H1 (cell line): Measurements from ENCODE around the gene PPIL4. TPM values are rescaled to one million over a fixed set of nuclear protein-coding genes. Genes with fewer than 3 reads are reported as not detected.

Experiments used
- CTCF ChIA-PET: fragments of 300-600 bp; sonication (Branson Sonifier 250); formaldehyde crosslinking; loops from one replicate; lab custom pipeline; 2021; ENCODE audit not compliant: partially characterized antibody; lab: Charles Lee
- POLR2A ChIA-PET: fragments of 300-600 bp; sonication (Branson Sonifier 250); formaldehyde crosslinking; loops from one replicate; lab custom pipeline; 2021; ENCODE audit warnings: inconsistent platforms; ENCODE audit not compliant: partially characterized antibody; lab: Charles Lee
- DNase-seq, 2 experiments: peaks; one replicate each; pipeline versions ENCODE4 v3.0.0 to v3.0.0-alpha.2; 2010 to 2022; ENCODE audit warnings: low spot score in 2 of 2, low read depth in 1 of 2, mixed read lengths in 1 of 2
- FAIRE-seq: peaks from 2 replicates; lab custom pipeline; 2011; peaks lifted over from hg19 to GRCh38; lab: Jason Lieb, UNC
- H2AFZ ChIP-seq: 2 replicates; pipeline ENCODE4 v1.8.1; 2012; ENCODE audit warnings: low read length, inconsistent platforms
- H2AK5ac ChIP-seq: 2 replicates; pipeline ENCODE4 v1.6.1; 2013; ENCODE audit warnings: low read depth, low read length
- H2BK120ac ChIP-seq: replicated peaks from 2 replicates; pipeline ENCODE3; 2013; ENCODE audit warnings: low read depth, low read length, inconsistent platforms
- H2BK12ac ChIP-seq: 2 replicates; pipeline ENCODE4 v1.6.1; 2013; ENCODE audit warnings: low read depth, low read length
- H2BK15ac ChIP-seq: 2 replicates; pipeline ENCODE4 v1.6.1; 2013; ENCODE audit warnings: low read length
- H2BK20ac ChIP-seq: 2 replicates; pipeline ENCODE4 v1.6.1; 2013; ENCODE audit warnings: low read length
- H2BK5ac ChIP-seq: 2 replicates; pipeline ENCODE4 v1.6.1; 2013; ENCODE audit warnings: low read depth, low read length
- H3K14ac ChIP-seq: 2 replicates; pipeline ENCODE4 v1.6.1; 2013; ENCODE audit warnings: inconsistent platforms; ENCODE audit not compliant: insufficient read length
- H3K18ac ChIP-seq: 2 replicates; pipeline ENCODE4 v1.6.1; 2013; ENCODE audit warnings: low read length; ENCODE audit errors: extremely low read depth
- H3K23ac ChIP-seq: 2 replicates; pipeline ENCODE4 v1.6.1; 2013; ENCODE audit warnings: inconsistent platforms; ENCODE audit not compliant: insufficient read length
- H3K23me2 ChIP-seq: 2 replicates; pipeline ENCODE4 v1.6.1; 2013; ENCODE audit warnings: low read depth, low read length
- H3K27ac ChIP-seq: 2 replicates; pipeline ENCODE4 v1.6.1; 2011; ENCODE audit warnings: low read depth, low read length, inconsistent platforms
- H3K27me3 ChIP-seq, 4 experiments: replicated peaks in 1 of 4; 1 replicate in 1 of 4; 2 replicates in 3 of 4; pipeline versions ENCODE4 v1.6.1 to v1.8.1; 2011 to 2013; ENCODE audit warnings: low read length in 3 of 4, mild to moderate bottlenecking in 3 of 4, inconsistent platforms in 2 of 4, mixed read lengths in 2 of 4, moderate library complexity in 1 of 4; ENCODE audit not compliant: control insufficient read depth in 3 of 4, insufficient read depth in 3 of 4; ENCODE audit errors: extremely low read depth in 1 of 4
- H3K36me3 ChIP-seq, 4 experiments: 2 replicates each; pipeline versions ENCODE4 v1.6.1 to v1.8.1; 2011 to 2013; ENCODE audit warnings: mild to moderate bottlenecking in 4 of 4, low read length in 3 of 4, moderate library complexity in 2 of 4, control low read depth in 1 of 4, inconsistent platforms in 1 of 4; ENCODE audit not compliant: insufficient read depth in 4 of 4, control insufficient read depth in 2 of 4
- H3K4ac ChIP-seq: replicated peaks from 2 replicates; pipeline ENCODE3; 2013; ENCODE audit warnings: low read length, low read depth, mixed read lengths, inconsistent platforms; ENCODE audit not compliant: insufficient read length
- H3K4me1 ChIP-seq, 4 experiments: replicated peaks in 1 of 4; 1 replicate in 1 of 4; 2 replicates in 3 of 4; pipeline versions ENCODE4 v1.6.1 to v1.8.1; 2011 to 2013; ENCODE audit warnings: low read length in 3 of 4, inconsistent platforms in 2 of 4, mixed read lengths in 1 of 4; ENCODE audit not compliant: insufficient read depth in 4 of 4, control insufficient read depth in 3 of 4
- H3K4me2 ChIP-seq, 2 experiments: 2 replicates each; pipeline versions ENCODE4 v1.6.1 to v1.8.1; 2011 to 2013; ENCODE audit warnings: low read depth in 2 of 2, low read length in 2 of 2, control low read depth in 1 of 2, inconsistent platforms in 1 of 2, mild to moderate bottlenecking in 1 of 2; ENCODE audit not compliant: insufficient read depth in 1 of 2
- H3K4me3 ChIP-seq, 4 experiments: fragments of 200-600, 300-600 bp in 1 of 4; sonication (generic), shearing (Covaris generic), sonication (Bioruptor Twin) in 1 of 4; 2 replicates each; pipeline versions ENCODE4 v1.5.1 to v1.8.1; 2011 to 2016; ENCODE audit warnings: low read length in 4 of 4, low read depth in 3 of 4, control low read depth in 2 of 4, inconsistent platforms in 2 of 4, mild to moderate bottlenecking in 2 of 4, mixed read lengths in 1 of 4, moderate library complexity in 1 of 4; ENCODE audit not compliant: insufficient read depth in 2 of 4; ENCODE audit errors: extremely low read depth in 1 of 4
- H3K56ac ChIP-seq: replicated peaks from 2 replicates; pipeline ENCODE3; 2013; ENCODE audit warnings: low read depth, mild to moderate bottlenecking, mixed read lengths, low read length, inconsistent platforms; ENCODE audit not compliant: insufficient read length
- H3K79me1 ChIP-seq: 2 replicates; pipeline ENCODE4 v1.6.1; 2013; ENCODE audit warnings: low read depth, low read length, control low read depth
- H3K79me2 ChIP-seq, 2 experiments: 2 replicates each; pipeline versions ENCODE4 v1.6.1 to v1.8.1; 2012 to 2013; ENCODE audit warnings: low read length in 2 of 2, mild to moderate bottlenecking in 2 of 2, inconsistent platforms in 1 of 2; ENCODE audit not compliant: insufficient read depth in 2 of 2, control insufficient read depth in 1 of 2
- H3K9ac ChIP-seq, 4 experiments: replicated peaks in 1 of 4; 1 replicate in 1 of 4; 2 replicates in 3 of 4; pipeline versions ENCODE4 v1.6.1 to v1.8.1; 2011 to 2013; ENCODE audit warnings: low read depth in 3 of 4, low read length in 3 of 4, control low read depth in 2 of 4, mild to moderate bottlenecking in 2 of 4, moderate library complexity in 2 of 4, inconsistent platforms in 1 of 4; ENCODE audit errors: extremely low read depth in 1 of 4
- H3K9me3 ChIP-seq, 2 experiments: 2 replicates each; pipeline versions ENCODE4 v1.6.1 to v1.8.1; 2012 to 2013; ENCODE audit warnings: mild to moderate bottlenecking in 2 of 2, moderate library complexity in 2 of 2, control low read depth in 1 of 2, inconsistent platforms in 1 of 2, low read depth in 1 of 2, low read length in 1 of 2, mixed read lengths in 1 of 2; ENCODE audit not compliant: insufficient read depth in 2 of 2
- H4K20me1 ChIP-seq, 2 experiments: replicated peaks in 1 of 2; 2 replicates each; pipeline versions ENCODE3 to v1.8.1; 2011 to 2013; ENCODE audit warnings: inconsistent platforms in 2 of 2, low read length in 2 of 2, mild to moderate bottlenecking in 1 of 2; ENCODE audit not compliant: insufficient read depth in 2 of 2, control insufficient read depth in 1 of 2
- H4K5ac ChIP-seq: 2 replicates; pipeline ENCODE4 v1.6.1; 2013; ENCODE audit warnings: low read length, low read depth, mixed read lengths, inconsistent platforms; ENCODE audit not compliant: insufficient read length
- H4K8ac ChIP-seq: 2 replicates; pipeline ENCODE4 v1.8.0; 2013; ENCODE audit warnings: mild to moderate bottlenecking, moderate library complexity, low read length, inconsistent platforms; ENCODE audit not compliant: insufficient read depth; ENCODE audit errors: extremely low read depth
- H4K91ac ChIP-seq: replicated peaks from 2 replicates; pipeline ENCODE3; 2013; ENCODE audit warnings: low read length, mixed read lengths, inconsistent platforms; ENCODE audit not compliant: insufficient read length
- BCL11A ChIP-seq, 2 experiments: IDR thresholded peaks; one replicate each; pipeline ENCODE4 v1.6.1; 2011; ENCODE audit warnings: low read depth in 2 of 2, low read length in 2 of 2, mild to moderate bottlenecking in 2 of 2
- CEBPB ChIP-seq: IDR thresholded peaks from 2 replicates; pipeline ENCODE4 v1.6.1; 2012; ENCODE audit warnings: low read depth, low read length
- CHD2 ChIP-seq: IDR thresholded peaks from 2 replicates; pipeline ENCODE4 v1.6.1; 2012; ENCODE audit warnings: low read length, improper control_type of control experiment
- GTF2F1 ChIP-seq: IDR thresholded peaks from 2 replicates; pipeline ENCODE4 v1.6.1; 2012; ENCODE audit warnings: low read depth, low read length, improper control_type of control experiment, borderline replicate concordance
- HDAC6 ChIP-seq: IDR thresholded peaks from one replicate; pipeline ENCODE4 v1.7.1; 2012; ENCODE audit warnings: low read depth, mild to moderate bottlenecking, inconsistent platforms, low read length, moderate library complexity
- JUN ChIP-seq: IDR thresholded peaks from 2 replicates; pipeline ENCODE4 v1.6.1; 2011; ENCODE audit warnings: low read depth, mild to moderate bottlenecking, improper control_type of control experiment, low read length
- JUND ChIP-seq: IDR thresholded peaks from 2 replicates; pipeline ENCODE4 v1.6.1; 2011; ENCODE audit warnings: mild to moderate bottlenecking, improper control_type of control experiment, low read length
- KDM1A ChIP-seq: fragments of 200-600, 300-600 bp; sonication (generic); IDR thresholded peaks from 2 replicates; pipeline ENCODE4 v1.7.1; 2016; ENCODE audit warnings: mild to moderate bottlenecking, low read length, borderline replicate concordance
- KDM4A ChIP-seq: IDR thresholded peaks from one replicate; pipeline ENCODE4 v1.7.1; 2012; ENCODE audit warnings: low read depth, mild to moderate bottlenecking, moderate library complexity, low read length, inconsistent platforms; ENCODE audit not compliant: severe bottlenecking
- SAP30 ChIP-seq: fragments of 300-600 bp; sonication (generic); IDR thresholded peaks from 2 replicates; pipeline ENCODE4 v1.7.1; 2012; ENCODE audit warnings: low read length, moderate library complexity, mild to moderate bottlenecking, inconsistent platforms; ENCODE audit not compliant: insufficient read depth, insufficient replicate concordance
- SP4 ChIP-seq: IDR thresholded peaks from 2 replicates; pipeline ENCODE4 v1.6.1; 2012; ENCODE audit warnings: low read length, inconsistent platforms
- TEAD4 ChIP-seq: IDR thresholded peaks from 2 replicates; pipeline ENCODE4 v1.6.1; 2012; ENCODE audit warnings: low read depth, low read length, inconsistent platforms, mixed read lengths
- WGBS, 2 experiments: shearing (Covaris generic) in 1 of 2; methylation state at CpG; one replicate each; pipeline versions ENCODE4 v1.1.6 to v1.1.7; 2013 to 2015; ENCODE audit warnings: low lambda C conversion rate in 2 of 2, mixed read lengths in 2 of 2, inconsistent platforms in 1 of 2, low coverage in 1 of 2, missing lambda C conversion rate in 1 of 2; ENCODE audit not compliant: insufficient replicate concordance in 2 of 2, insufficient coverage in 1 of 2, insufficient read length in 1 of 2; ENCODE audit errors: extremely low coverage in 1 of 2, missing lambda C conversion rate in 1 of 2; 5-methylcytosine and 5-hydroxymethylcytosine counted together
- polyA plus RNA-seq, 7 experiments: library from polyadenylated mRNA; depleted of rRNA in 3 of 7; stranded (reverse) in 5 of 7; unstranded in 2 of 7; fragments of >200 nt in 5 of 7; fragments of 200-250 nt in 2 of 7; gene quantifications; 1 replicate in 5 of 7; 2 replicates in 1 of 7; 4 replicates in 1 of 7; pipeline versions ENCODE4 v1.2.1 to v1.2.3, GENCODE V29; 2011 to 2013; ENCODE audit warnings: missing spikeins in 2 of 7, mixed read lengths in 2 of 7
- total RNA-seq: library from RNA; stranded (reverse); fragmentation: NEBNext Ultra II Directional; extraction: Animal tissue kit (Norgen Biotek cat#: 25700); gene quantifications from 2 replicates; pipeline ENCODE4 v1.2.1, GENCODE V29; 2021
- TF ChIP-seq, protein P1 (sequence below): IDR thresholded peaks from 2 replicates; pipeline ENCODE4 v1.6.1; 2012; ENCODE audit warnings: inconsistent platforms

The PPIL4 gene
- total and polyA plus RNA-seq, 2 of the 8 experiments (the other 6 are each of a cell fraction or from before 2014, with no cell fraction given), result 2.0 to 33.2 TPM

DNA sequence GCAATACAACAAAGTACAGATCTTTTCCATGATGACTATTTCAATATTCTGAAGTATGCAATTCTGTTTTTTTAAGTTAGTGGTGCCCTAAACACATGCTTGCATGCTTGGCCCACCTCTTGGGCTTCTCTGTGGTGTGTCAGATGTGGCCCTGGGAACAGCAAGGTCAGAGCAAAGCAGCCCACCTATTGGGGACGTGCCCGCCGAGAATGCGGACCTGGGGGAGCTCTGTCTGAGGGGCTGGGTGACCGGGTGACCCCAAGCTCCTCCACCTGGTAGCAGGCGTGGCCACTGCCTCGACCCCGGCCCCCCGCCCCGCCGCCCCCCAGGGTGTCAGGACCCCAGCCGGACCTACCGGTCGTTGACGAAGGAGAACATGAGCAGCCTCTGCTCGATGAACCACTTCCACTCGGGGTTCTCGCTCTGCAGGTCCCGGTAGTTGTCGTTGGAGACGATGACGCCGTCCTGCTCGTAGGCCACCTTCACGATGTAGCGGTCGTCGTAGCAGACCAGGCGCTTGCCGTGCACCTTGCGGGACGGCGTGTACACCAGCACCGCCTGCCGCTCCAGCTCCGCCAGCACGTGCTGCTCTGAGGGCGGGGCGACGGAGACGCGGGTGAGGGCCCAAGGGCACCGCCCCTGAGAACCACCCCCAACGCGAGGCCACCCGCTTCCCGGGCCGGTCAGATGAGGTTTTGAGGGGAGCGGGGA lies 89.4 kb downstream of the PPIL4 start:
- H3K23me2 ChIP-seq, result peaks cover 3% of the 10 kb centered on the region; the same call in 1 of the 2 replicates
- no peak overlapping the region for H2AFZ ChIP-seq
- FAIRE-seq, result no peak
- H3K56ac ChIP-seq, result no peak overlapping the region
- no peaks in the 10 kb centered on the region for H4K20me1 ChIP-seq
- 91% methylated on average over 41 of the region's 49 CpGs; no CpG with 5 or more reads in 1 of the 2 experiments for WGBS, 2 experiments
- no peak overlapping the region for H2AK5ac ChIP-seq
- no peaks in the 10 kb centered on the region for H3K36me3 ChIP-seq
- no peak overlapping the region for H3K4me2 ChIP-seq
- H3K18ac ChIP-seq, result no peak overlapping the region
- no peaks in the 10 kb centered on the region for H3K9me3 ChIP-seq
- no peak overlapping the region for H3K4ac ChIP-seq
- no peak overlapping the region for H3K4me3 ChIP-seq
- H3K9ac ChIP-seq, result no peak overlapping the region
- H2BK20ac ChIP-seq, result no peak overlapping the region
- no peaks in the 10 kb centered on the region for H3K79me2 ChIP-seq
- H3K23ac ChIP-seq, result no peak overlapping the region
- no peak overlapping the region for H2BK15ac ChIP-seq
- DNase-seq, result no peak
- no peak overlapping the region for H3K27ac ChIP-seq
- no peak overlapping the region for H4K91ac ChIP-seq
- H2BK120ac ChIP-seq, result no peak overlapping the region
- H3K4me1 ChIP-seq, result no peaks in the 10 kb centered on the region; a peak in 1 of 7 replicates
- CTCF ChIA-PET, result interaction anchor here (0.6 to 2.2 kb wide), 5 partner anchors 10 to 233 kb away, joined by 3 to 6 read pairs (median 5); no protein-coding TSS in a partner anchor
- no peak overlapping the region for H2BK5ac ChIP-seq
- peaks cover 6 to 14% (median 12%) of the 10 kb centered on the region in 4 experiments for H3K27me3 ChIP-seq
- no peaks in the 10 kb centered on the region for H3K79me1 ChIP-seq
- H4K5ac ChIP-seq, result no peak overlapping the region
- no peak overlapping the region for H4K8ac ChIP-seq
- H2BK12ac ChIP-seq, result no peak overlapping the region
- POLR2A ChIA-PET, result no interaction called here
- H3K14ac ChIP-seq, result no peak overlapping the region
- no peak for TF ChIP-seq CEBPB
- no peak for TF ChIP-seq CHD2
- no peak for TF ChIP-seq TEAD4
- TF ChIP-seq GTF2F1, result no peak
- TF ChIP-seq KDM1A, result no peak
- TF ChIP-seq JUN, result no peak
- TF ChIP-seq SP4, result no peak
- TF ChIP-seq HDAC6, result no peak
- TF ChIP-seq, protein P1, sequence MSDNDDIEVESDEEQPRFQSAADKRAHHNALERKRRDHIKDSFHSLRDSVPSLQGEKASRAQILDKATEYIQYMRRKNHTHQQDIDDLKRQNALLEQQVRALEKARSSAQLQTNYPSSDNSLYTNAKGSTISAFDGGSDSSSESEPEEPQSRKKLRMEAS, result no peak
- no peak for TF ChIP-seq JUND
- TF ChIP-seq SAP30, result no peak
- TF ChIP-seq BCL11A (IDR thresholded peaks at IDR 0.05; ENCODE audit: low read depth in 2 of 2, low read length in 2 of 2), result no peak
- no peak for TF ChIP-seq KDM4A
